SK-N-MC (cell line): Measurements from ENCODE around the gene PHLDA2.

Experiments
- EZH2 ChIP-seq: fragments of 200-600 bp; sonication (generic); IDR thresholded peaks from one replicate; pipeline ENCODE4 v1.6.1; 2017; ENCODE audit warnings: antibody characterized with exemption
- POLR2AphosphoS5 ChIP-seq: IDR thresholded peaks from 2 replicates; pipeline ENCODE4 v1.6.1; 2012; ENCODE audit warnings: mild to moderate bottlenecking, low read depth, low read length, borderline replicate concordance

DNA sequence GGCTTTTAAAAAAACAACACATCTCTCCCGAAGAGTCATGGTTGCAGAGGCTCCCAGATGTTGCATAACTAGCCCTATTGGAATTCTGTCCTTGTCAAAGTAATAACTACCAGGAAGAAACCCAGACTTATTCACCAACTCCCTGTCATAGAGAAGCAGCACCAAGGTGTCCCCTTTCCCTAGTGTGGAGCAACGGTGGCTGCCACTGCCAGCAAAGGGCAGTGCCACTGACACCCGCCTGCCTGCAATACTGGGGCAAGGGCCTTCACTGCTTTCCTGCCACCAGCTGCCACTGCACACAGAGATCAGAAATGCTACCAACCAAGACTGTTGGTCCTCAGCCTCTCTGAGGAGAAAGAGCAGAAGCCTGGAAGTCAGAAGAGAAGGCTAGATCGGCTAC lies 35.6 kb upstream of the PHLDA2 start:
- TF ChIP-seq POLR2AphosphoS5: no peak
- TF ChIP-seq EZH2: no peak
